Inflammatory macrophage treated with lipopolysaccharide for 1 hour (primary cell): ENCODE measurements around the gene LRRFIP2.
"Not testable (repeated sequence)": the region's sequence is repeated elsewhere in the genome, so short reads cannot be mapped to it uniquely, and the experiment has no call there.

ENCODE experiments used
- DNase-seq, 2 donors: peaks; one replicate each; pipeline ENCODE4 v3.0.0-alpha.2; 2020 to 2022

The LRRFIP2 gene

DNA sequence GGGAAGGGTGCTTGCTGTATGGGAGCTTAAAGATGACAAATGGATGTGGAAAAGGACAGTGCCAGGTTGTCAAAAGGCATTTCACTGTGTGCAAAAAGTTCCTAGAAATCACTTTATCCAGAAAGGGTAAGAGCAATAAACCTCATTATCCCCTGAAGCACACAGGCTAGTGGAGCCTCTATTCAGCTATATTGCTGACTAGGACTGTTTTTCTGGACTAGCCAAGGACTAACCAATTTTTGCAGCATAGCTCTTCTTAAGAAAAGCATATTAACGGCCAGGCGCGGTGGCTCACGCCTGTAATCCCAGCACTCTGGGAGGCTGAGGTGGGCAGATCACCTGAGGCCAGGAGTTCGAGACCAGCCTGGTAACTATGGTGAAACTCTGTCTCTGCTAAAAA lies 116.3 kb downstream of the LRRFIP2 start:
- no peak for DNase-seq

DNA sequence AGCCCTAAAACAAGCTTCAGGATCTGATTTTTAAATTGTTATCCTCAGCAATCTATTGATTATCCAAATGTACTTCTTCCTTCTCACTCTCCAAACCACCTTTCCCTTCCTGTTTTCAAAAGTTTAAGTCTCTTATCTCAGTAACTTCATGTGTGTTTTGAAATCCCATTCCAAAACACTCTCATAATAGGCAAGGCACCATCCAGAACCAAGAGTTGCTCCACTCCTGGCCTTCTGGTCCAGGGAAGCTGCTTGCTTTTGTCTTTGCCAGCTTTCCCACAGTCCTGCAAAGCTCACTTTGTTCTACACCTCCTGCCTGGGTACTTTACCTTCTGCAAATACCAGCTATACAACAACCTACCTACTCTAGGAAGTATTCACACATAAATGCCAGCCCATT lies 117.6 kb downstream of the LRRFIP2 start:
- no peak for DNase-seq

DNA sequence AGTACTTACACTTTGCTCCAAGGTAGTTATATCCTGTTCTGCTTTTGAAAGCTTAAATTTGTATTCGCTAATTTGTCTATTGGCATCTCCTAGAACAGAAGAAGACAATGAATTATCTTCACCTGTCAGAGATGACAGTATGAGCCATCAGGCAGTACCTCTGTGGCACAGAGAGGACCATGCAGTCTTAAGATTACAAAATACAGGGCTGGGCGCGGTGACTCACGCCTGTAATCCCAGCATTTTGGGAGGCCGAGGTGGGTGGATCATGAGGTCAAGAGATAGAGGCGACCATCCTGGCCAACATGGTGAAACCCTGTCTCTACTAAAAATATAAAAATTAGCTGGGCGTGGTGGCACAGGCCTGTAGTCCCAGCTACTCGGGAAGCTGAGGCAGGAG lies 119.3 kb downstream of the LRRFIP2 start:
- DNase-seq, result not testable (repeated sequence)

DNA sequence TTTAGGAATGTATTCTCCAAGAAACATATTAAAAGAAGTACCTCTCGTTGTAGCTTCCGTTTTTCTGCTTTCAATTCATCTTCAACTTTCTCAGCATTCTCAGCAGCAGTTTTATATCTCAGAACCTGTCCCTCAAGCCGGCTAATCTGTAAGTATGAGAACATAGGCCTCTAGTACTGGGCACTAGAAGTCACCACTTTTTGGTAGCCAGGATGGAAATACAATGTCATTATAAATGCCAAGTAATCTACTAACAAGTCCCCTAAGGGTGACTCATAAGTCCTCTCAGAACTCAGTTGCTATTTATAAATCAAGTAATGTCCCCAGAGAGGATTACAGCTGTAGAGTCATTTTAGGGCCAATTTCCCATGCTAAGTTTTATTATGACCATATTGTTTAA lies 120.0 kb downstream of the LRRFIP2 start:
- peak; percentile 17 to 28 for DNase-seq

DNA sequence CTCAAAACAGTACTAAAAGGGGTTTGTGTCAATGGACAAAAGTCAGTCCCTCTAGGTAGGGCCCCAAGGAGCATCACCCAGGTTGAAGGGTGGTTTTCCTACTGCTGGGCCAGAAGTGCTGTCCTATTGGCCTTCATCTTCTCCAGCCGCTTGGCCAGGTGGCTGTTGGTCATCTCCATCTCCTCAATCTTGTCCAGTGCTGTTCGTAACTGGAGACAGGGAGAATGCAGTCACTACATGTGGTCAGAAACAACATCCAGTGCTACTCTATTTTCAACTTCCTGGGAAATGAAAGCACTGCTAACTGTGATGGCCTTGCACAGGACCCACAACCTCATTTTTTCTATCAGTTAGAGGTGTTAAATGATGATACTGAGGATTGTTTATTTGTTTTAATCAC lies 120.6 kb downstream of the LRRFIP2 start:
- DNase-seq, result no peak

DNA sequence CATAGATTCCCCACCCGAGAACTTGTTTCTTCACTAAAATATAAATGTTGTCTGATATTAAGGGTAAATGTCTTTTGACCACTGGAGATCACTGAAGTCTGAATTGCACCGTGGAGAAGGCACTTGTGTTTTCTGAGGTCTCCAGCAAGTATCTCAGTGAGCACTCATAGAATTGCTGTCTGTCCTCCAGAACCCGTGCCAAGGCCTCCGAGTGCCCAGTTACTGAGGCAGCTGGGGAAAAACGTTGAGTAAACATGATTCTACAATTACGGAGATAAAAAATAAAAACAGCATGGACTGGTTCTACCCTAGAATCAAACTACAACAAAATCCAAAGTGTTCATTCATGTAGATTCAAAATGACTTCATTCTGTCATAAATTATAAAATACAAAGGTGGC lies 121.0 kb downstream of the LRRFIP2 start:
- DNase-seq, result no peak

DNA sequence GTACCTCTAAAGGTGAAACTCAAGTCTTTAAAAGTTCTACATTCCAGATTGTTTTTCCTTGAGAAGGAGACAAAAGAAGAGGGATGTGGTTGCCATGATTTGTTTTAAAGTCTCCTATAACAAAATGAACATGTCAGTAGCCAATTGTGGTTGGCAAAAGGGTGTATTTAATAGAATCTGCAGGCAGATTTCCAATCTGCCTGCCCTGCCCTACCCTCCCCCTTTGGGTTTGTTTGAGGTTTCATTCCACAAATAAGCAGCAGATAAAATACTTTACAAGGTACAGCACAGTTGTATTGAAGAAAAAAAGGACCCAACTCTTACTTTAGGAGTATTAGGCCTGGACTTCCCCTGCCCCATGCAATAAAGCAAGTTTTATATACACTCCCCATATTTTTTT lies 121.5 kb downstream of the LRRFIP2 start:
- DNase-seq, result no peak

DNA sequence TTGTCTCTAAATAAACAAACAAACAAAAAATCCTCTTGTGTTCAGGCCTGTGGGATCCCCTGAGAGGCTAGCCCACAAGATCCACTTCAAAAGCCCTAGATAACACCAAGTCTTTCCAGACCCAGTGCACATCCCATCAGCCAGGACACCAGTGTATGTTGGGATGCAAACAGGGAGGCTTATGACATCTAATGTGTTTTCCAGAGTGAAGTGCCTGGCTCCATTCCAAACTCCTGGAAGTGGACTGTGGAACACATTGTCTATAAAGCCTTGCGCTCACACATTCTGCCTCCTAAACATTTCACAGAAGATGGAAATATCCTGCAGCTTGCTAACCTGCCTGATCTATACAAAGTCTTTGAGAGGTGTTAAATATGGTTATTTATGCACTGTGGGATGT lies 124.1 kb downstream of the LRRFIP2 start:
- no peak for DNase-seq

DNA sequence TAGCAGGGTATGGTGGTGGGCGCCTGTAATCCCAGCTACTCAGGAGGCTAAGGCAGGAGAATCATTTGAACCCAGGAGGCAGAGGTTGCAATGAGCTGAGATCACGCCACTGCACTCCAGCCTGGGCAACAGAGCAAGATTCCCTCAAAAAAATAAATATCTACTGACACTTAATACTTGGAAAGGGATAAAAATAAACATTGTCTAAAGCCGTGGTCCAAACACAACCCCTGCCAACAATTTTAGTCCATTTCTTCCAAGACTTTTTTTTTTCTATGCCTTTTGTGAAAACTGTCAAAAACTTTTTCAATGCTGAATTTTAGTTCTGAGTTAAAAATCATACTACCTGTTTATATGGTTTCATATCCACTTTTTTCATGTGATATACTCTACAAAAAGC lies 131.7 kb downstream of the LRRFIP2 start:
- DNase-seq, result not testable (repeated sequence)

DNA sequence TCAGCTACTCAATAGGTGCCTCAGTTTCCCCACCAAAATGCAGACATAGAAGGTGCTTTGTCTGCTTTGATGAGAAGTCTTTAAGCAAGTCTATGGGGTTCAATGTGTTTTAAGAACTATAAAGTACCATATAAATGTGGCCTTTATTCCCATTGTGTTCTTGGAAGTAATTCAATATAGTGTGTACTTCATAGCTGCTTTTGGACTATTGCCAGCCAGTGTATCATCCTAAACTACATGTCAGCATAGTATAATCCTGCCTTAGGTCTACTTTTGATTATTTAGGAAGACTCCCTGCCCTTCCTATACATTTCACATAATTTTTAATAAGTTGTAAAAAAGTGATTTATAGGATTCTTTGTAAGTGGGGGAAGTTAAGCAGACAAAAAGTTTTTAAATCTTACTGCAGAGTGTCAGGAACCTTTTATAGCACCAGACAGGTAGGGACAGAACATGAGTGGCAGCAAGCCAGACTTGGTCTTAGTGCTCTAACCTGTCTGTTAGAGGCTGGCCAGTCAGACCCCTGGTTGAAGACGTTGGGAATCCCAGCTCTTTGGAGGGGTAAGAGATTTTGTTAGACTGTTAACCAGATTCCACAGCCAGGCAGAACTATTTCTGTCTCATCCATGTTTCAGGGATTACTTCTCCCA lies 132.7 kb downstream of the LRRFIP2 start:
- no peak for DNase-seq

DNA sequence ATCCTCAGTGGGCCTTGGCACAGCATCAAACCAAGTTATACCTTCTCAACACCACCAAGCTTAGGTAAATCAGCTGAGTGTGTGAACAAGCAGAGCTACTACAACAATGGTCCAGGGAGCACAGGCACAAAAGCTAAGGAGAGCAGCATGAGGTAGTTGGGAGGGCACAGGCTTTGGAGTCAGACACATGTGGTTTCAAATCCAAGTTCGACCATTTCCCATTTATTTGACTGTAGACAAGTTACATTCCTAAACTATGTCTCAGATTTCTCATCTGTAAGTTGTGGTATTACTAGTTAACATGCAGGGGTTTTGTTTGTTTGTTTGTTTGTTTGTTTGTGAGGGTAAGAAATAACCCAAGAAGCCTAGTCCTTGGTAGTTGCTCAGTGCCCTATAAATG lies 134.2 kb downstream of the LRRFIP2 start:
- no peak for DNase-seq

DNA sequence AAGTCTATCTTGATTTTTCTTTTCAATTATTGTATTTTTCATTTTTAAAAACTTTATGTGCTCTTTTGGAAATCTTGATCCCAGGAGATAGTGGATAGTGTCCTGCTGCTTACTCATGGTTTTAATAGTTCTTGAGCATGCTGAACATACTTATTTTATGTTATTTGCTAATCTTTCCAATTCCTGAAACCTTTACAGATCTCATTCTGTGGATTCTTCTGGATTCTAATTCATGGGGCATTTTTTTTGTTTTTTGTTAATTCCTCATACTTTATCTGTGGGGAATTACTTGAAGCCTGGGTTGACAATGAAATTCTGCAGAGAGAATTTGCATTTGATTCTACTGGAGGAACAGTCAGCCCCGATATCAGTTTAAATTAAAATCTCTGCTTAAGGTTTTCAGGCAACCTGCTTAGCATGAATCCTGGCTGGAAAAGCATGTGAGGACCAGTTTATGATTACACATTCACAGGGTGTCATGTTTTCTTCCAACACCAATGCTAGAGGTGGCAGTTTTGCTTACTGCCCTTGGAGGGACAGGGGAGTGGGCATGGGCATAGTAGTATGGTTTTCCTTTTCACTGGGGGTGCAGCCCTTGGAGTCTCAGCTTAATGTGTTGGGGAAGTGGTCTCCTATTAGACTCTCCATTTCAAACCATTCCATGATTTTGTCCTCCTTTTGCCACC lies 135.1 kb downstream of the LRRFIP2 start:
- no peak for DNase-seq

DNA sequence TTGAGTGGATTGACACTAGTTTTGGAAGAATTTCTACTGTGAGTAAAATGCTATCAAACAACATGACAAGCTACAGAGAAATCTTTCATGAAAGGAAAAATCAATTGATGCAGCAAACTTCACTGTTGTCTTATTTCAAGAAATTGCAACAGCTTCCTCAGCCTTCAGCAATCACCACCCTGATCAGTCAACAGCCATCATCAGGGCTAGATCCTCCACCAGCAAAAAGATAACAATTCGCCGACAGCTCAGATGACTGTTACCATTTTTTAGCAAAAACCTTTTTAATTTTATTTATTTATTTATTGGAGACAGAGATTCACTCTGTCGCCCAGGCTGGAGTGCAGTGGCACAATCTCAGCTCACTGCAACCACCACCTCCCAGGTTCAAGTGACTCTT lies 137.0 kb downstream of the LRRFIP2 start:
- no peak for DNase-seq

DNA sequence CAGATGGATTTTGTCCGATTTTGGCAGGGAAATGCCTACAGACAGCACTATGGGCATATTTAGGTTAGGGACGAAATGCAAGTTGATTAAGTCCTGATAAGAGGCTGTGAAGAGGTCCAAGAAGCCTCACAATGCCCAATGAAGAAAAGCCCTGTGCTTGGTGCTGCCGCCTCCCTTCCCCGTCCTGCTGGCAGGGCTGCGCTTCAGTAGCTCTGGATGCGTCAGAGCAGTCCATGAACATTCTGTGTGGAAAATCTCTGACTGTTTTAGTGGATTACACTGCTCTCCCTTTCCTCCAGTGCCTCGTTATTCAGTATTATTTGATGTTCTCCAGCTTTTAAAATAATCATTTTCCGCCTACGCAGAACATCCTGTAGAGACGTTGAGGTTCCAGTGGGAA lies 141.4 kb downstream of the LRRFIP2 start:
- no peak for DNase-seq

DNA sequence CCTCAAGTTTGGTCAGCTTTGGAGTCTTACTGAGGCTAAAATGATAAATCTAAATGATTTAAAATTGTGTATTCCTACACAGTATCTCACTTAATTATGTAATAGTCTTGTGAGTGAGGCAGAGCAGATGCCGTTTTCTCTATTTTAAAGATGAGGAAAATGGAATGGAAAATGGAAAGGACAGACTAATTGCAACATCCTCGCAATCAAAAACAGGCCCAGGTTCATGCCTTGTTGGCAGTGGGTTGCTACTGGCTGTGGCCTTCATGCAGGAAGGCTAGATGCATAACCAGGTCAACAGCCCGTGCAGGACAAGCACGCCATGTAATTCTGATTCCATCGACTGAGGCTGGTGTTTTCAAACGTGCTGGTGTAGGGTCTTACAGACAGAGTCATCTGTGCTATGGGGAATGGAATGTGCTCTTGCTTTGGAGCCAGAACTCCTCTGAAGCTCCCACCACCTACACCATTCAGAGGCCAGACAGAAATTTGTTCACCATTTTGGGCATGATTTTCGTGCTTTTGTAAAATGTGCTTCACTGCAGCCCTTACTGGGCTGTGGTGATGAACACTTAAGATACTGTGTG lies 143.2 kb downstream of the LRRFIP2 start:
- no peak for DNase-seq

DNA sequence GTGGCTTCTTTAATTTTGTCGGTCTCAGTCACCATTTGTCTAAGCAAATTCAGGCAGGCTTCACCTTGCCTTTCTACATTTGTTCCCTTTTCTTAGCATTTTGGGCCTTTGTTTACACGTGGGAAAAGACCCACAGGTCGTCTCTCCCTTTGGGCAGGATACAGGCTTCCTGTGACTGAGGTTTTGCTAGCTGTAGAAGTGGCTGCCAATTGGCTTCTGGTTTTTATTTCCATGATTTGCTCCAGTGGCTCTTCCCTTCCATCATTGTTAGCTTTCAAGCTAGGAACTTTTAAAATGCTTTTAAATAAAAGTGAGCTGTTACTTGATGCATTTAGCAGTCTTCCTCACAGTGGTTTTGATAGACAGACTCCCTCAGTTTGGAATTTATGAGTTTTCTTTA lies 143.8 kb downstream of the LRRFIP2 start:
- no peak for DNase-seq

DNA sequence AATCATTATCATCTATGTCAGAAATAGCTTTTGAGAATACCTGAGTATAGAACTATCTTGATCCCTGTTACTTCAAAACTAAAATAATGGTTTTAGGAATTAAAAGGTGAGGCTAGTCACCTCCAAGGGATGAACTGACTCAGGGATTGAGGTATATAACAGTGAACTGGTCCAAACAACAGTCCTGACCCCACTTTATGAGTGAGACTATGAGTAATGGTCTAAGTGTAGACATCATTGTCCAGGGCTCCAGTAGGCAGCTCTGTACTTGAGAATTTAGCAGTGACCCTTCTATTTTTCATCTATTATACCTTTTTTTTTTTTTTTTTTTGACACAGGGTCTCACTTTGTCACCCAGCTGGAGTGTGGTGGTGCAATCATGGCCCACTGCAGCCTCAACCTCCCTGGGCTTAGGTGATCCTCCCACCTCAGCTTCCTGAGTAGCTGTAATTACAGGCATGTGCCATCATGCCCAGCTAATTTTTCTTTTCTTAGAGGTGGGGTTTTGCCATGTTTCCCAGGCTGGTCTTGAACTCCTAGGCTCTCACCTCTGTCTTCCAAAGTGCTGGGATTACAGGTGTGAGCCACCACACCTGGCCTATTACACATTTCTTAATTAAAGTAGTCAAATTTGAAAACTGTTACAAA lies 144.7 kb downstream of the LRRFIP2 start:
- DNase-seq, result no peak

DNA sequence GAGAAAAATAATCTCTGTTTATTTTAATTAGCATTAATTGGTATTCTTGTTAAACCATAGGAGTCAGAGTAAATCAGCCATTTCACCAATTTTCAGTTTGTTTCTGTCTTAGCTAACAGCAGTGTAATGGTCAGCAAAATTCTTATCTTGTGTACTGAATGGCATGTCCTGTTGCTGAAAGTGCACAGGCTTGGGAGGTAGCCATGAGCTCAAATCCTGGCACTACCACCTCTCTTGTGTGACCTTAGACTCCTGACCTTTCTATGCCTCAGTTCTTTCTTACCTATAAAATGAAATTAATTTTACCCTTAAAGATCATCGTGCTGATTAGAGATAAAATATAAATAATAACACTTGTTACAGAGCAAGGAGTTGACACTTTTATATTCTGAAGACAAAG lies 145.3 kb downstream of the LRRFIP2 start:
- DNase-seq, result no peak

DNA sequence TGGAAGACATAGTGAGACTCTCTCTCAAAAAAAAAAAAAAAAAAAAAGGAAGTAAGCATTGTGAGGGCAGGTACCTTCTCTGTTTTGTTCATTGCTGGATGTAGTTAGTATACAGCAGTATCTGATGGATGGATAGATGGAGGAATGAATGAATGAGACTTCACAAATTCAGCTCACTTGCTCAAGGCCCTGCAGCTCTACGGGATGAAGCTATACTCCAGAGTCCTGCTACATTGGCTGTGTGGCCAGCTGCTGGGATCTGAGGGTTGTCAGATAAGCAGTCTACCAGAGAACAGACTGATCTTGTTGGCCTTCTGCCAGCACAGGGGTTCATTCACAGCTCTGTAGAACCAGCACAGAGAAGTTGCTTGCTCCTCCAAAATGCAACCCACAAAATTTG lies 146.1 kb downstream of the LRRFIP2 start:
- DNase-seq, result no peak

DNA sequence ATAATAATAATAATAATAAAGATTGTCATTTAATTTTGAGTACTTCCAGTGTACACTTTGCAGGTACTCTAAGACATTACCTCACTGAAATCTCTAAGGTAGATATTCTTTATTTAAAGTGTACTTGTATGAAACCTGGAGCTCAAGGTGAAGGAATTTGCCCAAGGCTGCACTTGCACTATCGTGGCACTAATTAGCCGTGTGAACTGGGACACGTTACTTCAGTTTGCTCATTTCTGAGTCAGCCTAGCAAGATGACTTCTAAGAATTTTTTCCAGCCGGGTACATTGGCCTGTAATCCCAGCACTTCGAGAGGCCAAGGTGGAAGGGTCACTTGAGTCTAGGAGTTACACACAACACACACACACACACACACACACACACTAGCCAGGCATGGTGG lies 147.5 kb downstream of the LRRFIP2 start:
- no peak for DNase-seq

DNA sequence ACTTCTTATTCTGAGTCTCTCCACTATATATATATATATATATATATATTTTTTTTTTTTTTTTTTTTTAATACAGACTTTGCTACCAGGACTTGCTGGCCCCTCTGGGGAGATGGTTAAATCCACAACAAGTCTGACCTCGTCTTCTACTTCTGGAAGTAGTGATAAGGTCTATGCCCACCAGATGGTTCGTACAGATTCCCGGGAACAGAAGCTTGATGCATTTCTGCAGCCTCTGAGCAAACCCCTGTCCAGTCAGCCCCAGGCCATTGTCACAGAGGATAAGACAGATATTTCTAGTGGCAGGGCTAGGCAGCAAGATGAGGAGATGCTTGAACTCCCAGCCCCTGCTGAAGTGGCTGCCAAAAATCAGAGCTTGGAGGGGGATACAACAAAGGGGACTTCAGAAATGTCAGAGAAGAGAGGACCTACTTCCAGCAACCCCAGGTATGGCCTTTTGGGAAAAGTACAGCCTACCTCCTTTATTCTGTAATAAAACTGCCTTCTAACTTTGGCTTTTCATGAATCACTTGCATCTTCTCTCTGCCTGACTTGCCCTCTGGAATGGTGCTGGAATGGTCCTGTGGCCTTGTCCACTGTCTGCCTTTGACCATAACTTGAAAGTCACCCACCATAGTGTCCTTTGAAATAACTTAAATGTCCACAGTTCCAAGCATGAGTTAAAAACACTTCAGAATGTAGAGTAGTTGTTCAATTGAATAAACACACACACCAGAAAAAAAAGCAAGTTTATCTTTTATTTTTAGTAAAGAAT lies 148.6 kb downstream of the LRRFIP2 start:
- DNase-seq, result no peak

DNA sequence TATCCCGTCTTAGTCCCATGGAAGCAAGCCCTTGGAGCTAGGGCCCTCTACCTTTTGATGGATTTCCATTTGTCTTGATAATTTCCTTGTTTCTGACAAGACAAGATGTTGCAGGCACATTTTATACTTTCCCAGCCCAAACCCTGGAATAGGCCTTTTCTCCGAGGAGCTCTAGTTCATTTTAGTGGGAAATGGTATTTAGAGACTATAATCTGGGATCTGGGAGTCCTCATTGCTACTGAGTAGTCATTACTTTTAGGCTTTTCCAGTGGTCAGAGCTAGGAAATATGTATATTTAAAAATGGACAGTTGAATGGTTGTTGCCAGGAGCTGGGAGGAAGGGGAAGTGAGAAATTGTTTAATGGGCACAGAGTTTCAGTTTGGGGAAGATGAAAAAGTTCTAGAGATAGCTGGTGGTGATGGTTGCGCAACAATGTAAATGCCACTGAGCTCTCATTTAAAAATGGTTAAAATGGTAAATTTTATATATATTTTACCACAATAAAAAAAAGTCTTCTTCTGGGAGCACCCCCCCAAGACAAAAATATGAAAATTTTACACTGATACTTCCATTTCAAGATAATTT lies 149.5 kb downstream of the LRRFIP2 start:
- peak; percentile 81 to 84 for DNase-seq

DNA sequence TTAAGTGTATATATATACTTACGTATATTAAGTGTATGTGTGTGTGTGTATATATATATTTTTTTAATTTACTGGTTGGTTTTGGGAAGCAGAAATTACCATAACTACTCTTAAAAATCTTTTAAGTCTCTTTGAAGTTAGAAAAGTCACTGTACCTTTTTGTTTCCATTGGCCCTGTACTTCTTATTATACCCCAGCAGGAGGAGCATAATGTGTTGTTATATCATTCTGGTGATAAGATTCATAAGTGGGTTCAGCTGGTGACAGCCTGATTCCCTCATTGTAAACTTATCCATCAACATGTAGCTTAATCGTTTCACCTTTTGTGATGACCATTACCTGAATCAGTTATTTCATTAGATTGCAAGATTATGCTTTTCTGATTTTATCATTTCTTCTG lies 150.3 kb downstream of the LRRFIP2 start:
- DNase-seq, result no peak
